ENCODE measurements around the gene NINJ2.

The NINJ2 gene

DNA sequence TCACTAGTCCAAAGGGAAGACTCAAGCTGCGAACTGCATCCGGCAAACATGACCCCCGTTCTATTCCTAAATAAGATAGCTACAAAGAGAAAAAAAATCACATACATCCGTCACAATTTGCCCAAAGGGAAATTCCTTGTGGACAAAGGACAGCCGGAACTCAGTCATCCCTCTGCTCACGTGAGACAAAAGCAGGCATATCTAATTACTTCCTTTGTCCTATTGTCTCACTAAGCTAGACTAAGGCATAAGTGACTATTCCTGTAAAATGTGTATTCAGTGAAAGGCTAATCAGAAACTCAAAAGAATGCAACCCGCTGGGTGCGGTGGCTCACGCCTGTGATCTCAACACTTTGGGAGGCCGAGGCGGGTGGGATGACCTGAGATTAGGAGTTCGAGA lies 27.2 kb upstream of the NINJ2 start:
- H3K4me3 ChIP-seq (ENCODE audit: low read length), result no peak overlapping the region
- no peaks in the 10 kb centered on the region for H4K20me1 ChIP-seq (ENCODE audit: insufficient read depth, low read length)
- no peaks in the 10 kb centered on the region for H3K27me3 ChIP-seq (ENCODE audit: low read depth, low read length)
- no peak overlapping the region for H3K9ac ChIP-seq (ENCODE audit: low read length)
- no peak overlapping the region for H3K27ac ChIP-seq (ENCODE audit: low read length)
- H3K79me2 ChIP-seq (ENCODE audit: low read length), result no peaks in the 10 kb centered on the region
- peaks cover 4% of the 10 kb centered on the region for H3K4me1 ChIP-seq (ENCODE audit: low read length)
- peaks cover 9% of the 10 kb centered on the region for H3K36me3 ChIP-seq (replicated peaks; ENCODE audit: low read depth, low read length)
- H3K9me3 ChIP-seq (ENCODE audit: insufficient read depth, low read length), result peaks cover 7% of the 10 kb centered on the region; the same call in 1 of the 2 replicates
- H2AFZ ChIP-seq (ENCODE audit: low read depth, low read length), result no peak overlapping the region
- no peak overlapping the region for H3K4me2 ChIP-seq (ENCODE audit: low read length)
- TF ChIP-seq EZH2phosphoT487 (IDR thresholded peaks at IDR 0.05; ENCODE audit: low read depth), result no peak
- TF ChIP-seq, protein P1, sequence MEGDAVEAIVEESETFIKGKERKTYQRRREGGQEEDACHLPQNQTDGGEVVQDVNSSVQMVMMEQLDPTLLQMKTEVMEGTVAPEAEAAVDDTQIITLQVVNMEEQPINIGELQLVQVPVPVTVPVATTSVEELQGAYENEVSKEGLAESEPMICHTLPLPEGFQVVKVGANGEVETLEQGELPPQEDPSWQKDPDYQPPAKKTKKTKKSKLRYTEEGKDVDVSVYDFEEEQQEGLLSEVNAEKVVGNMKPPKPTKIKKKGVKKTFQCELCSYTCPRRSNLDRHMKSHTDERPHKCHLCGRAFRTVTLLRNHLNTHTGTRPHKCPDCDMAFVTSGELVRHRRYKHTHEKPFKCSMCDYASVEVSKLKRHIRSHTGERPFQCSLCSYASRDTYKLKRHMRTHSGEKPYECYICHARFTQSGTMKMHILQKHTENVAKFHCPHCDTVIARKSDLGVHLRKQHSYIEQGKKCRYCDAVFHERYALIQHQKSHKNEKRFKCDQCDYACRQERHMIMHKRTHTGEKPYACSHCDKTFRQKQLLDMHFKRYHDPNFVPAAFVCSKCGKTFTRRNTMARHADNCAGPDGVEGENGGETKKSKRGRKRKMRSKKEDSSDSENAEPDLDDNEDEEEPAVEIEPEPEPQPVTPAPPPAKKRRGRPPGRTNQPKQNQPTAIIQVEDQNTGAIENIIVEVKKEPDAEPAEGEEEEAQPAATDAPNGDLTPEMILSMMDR (IDR thresholded peaks at IDR 0.05; ENCODE audit: low read depth, low read length), result no peak

DNA sequence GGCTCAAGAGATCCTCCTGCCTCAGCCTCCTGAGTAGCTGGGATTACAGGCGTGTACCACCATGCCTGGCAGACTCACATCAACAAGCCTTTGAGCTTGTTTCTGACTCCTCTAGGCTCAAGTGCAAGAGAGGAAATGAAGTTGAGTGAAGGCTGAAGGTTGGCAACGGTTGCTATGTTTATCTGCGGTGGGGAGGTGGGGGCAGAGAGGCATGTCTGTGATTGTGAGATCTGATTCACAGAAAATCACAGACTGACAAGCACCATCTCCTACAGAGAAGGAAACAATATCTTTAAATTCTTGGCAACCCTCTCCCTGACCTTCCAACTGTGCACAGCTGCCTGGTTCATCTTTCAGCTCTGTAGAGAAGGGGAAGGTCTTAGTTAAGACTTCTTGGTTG lies 22.1 kb upstream of the NINJ2 start:
- no peaks in the 10 kb centered on the region for H3K27me3 ChIP-seq (ENCODE audit: low read depth, low read length)
- H3K36me3 ChIP-seq (replicated peaks; ENCODE audit: low read depth, low read length), result no peaks in the 10 kb centered on the region
- H3K9ac ChIP-seq (ENCODE audit: low read length), result no peak overlapping the region
- H3K9me3 ChIP-seq (ENCODE audit: insufficient read depth, low read length), result no peaks in the 10 kb centered on the region
- TF ChIP-seq, protein P1 (IDR thresholded peaks at IDR 0.05; ENCODE audit: low read depth, low read length), result no peak
- TF ChIP-seq EZH2phosphoT487 (IDR thresholded peaks at IDR 0.05; ENCODE audit: low read depth), result no peak
- H3K4me2 ChIP-seq (ENCODE audit: low read length), result peak overlapping the region; percentile 29
- peaks cover 17% of the 10 kb centered on the region for H3K4me1 ChIP-seq (ENCODE audit: low read length)
- no peak overlapping the region for H3K4me3 ChIP-seq (ENCODE audit: low read length)
- H3K79me2 ChIP-seq (ENCODE audit: low read length), result no peaks in the 10 kb centered on the region
- peak overlapping the region; percentile 6 for H3K27ac ChIP-seq (ENCODE audit: low read length)
- no peaks in the 10 kb centered on the region for H4K20me1 ChIP-seq (ENCODE audit: insufficient read depth, low read length)
- H2AFZ ChIP-seq (ENCODE audit: low read depth, low read length), result peak overlapping the region; percentile 47

- Histone ChIP-seq H3K36me3 (replicated peaks; ENCODE audit: low read depth, low read length) (no peaks in the 10 kb centered on the region), H3K9ac (ENCODE audit: low read length) (no peak overlapping the region), H3K9me3 (ENCODE audit: insufficient read depth, low read length) (no peaks in the 10 kb centered on the region), H2AFZ (ENCODE audit: low read depth, low read length) (peak overlapping the region; percentile 27; the same call in 1 of the 2 replicates), H4K20me1 (ENCODE audit: insufficient read depth, low read length) (no peaks in the 10 kb centered on the region), H3K4me1 (ENCODE audit: low read length) (peaks cover 18% of the 10 kb centered on the region), H3K27me3 (ENCODE audit: low read depth, low read length) (no peaks in the 10 kb centered on the region), H3K4me2 (ENCODE audit: low read length) (no peak overlapping the region), H3K4me3 (ENCODE audit: low read length) (no peak overlapping the region), H3K27ac (ENCODE audit: low read length) (no peak overlapping the region), H3K79me2 (ENCODE audit: low read length) (no peaks in the 10 kb centered on the region)
- TF ChIP-seq, protein P1 (IDR thresholded peaks at IDR 0.05; ENCODE audit: low read depth, low read length), result no peak
- no peak for TF ChIP-seq EZH2phosphoT487 (IDR thresholded peaks at IDR 0.05; ENCODE audit: low read depth)
Observed at GRCh38 chr12:684416-684815, 21.2 kb upstream of the NINJ2 start.

DNA sequence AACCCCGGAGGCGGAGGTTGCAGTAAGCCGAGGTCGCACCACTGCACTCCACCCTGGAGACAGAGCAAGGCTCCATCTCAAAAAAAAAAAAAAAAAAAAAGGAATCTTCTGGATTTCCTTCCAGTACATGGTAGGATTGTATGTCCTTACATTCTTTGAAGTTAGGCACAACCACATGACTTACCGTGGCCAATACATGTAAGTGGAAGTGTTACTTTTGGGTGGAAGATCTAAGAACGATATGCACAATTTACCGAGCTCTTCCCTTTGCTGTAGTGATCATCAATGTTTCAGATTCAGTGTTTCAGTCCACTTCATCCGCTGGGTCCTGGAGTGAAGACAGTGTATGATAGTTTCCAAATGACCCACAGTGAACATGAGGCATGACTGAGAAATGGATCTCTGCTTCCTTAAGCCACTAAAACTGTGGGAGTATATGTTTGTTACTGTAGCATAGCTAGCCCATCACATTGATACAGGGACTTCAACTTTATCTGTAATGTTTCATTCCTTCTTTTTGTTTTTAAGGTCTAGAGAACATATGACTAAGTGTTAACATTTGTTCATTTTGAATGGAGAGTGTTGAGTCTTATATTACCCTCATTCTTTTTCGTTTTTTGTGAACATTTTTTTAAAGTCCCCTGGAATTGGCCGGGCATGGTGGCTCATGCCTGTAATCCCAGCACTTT lies 18.5 kb upstream of the NINJ2 start:
- H3K4me2 ChIP-seq (ENCODE audit: low read length), result no peak overlapping the region

More for the DNA sequence above, 18.5 kb upstream of the NINJ2 start:
- TF ChIP-seq, protein P1 (IDR thresholded peaks at IDR 0.05; ENCODE audit: low read depth, low read length), result no peak
- no peak for TF ChIP-seq EZH2phosphoT487 (IDR thresholded peaks at IDR 0.05; ENCODE audit: low read depth)
- no peak overlapping the region for H3K27ac ChIP-seq (ENCODE audit: low read length)
- H3K79me2 ChIP-seq (ENCODE audit: low read length), result no peaks in the 10 kb centered on the region
- no peak overlapping the region for H3K9ac ChIP-seq (ENCODE audit: low read length)
- H3K4me3 ChIP-seq (ENCODE audit: low read length), result no peak overlapping the region
- H3K27me3 ChIP-seq (ENCODE audit: low read depth, low read length), result no peaks in the 10 kb centered on the region
- H2AFZ ChIP-seq (ENCODE audit: low read depth, low read length), result peak overlapping the region; percentile 57; the same call in 1 of the 2 replicates
- no peaks in the 10 kb centered on the region for H4K20me1 ChIP-seq (ENCODE audit: insufficient read depth, low read length)
- H3K36me3 ChIP-seq (replicated peaks; ENCODE audit: low read depth, low read length), result no peaks in the 10 kb centered on the region
- peaks cover 41% of the 10 kb centered on the region for H3K4me1 ChIP-seq (ENCODE audit: low read length)
- no peaks in the 10 kb centered on the region for H3K9me3 ChIP-seq (ENCODE audit: insufficient read depth, low read length)

All from OCI-LY3 (cell line).